GM19043 (cell line): ENCODE results near the gene SH3TC2.

Source experiments
- ATAC-seq: cut with Tn5 transposase; IDR thresholded peaks from one replicate; pipeline ENCODE4 v1.9.1; 2021; ENCODE audit warnings: low read depth; ENCODE audit not compliant: unreplicated experiment

The SH3TC2 gene

GRCh38 chr5:149002761-149003689 lies 59.8 kb downstream of the SH3TC2 start:
- ATAC-seq, result no peak

- ATAC-seq, result no peak
Measured at GRCh38 chr5:149002053-149002452, 60.8 kb downstream of the SH3TC2 start.

- no peak for ATAC-seq
Measured at GRCh38 chr5:149001162-149001561, 61.7 kb downstream of the SH3TC2 start.

GRCh38 chr5:148999741-149000140 lies 63.1 kb downstream of the SH3TC2 start:
- no peak for ATAC-seq

- ATAC-seq, result peak; percentile 56
Measured at GRCh38 chr5:148998174-148998797, 64.6 kb downstream of the SH3TC2 start.

GRCh38 chr5:148996270-148996669 lies 66.6 kb downstream of the SH3TC2 start:
- no peak for ATAC-seq

GRCh38 chr5:148995791-148996190 lies 67.1 kb downstream of the SH3TC2 start:
- no peak for ATAC-seq

- ATAC-seq, result no peak
Measured at GRCh38 chr5:148993283-148993936, 69.5 kb downstream of the SH3TC2 start.

GRCh38 chr5:148992265-148992664 lies 70.6 kb downstream of the SH3TC2 start:
- ATAC-seq, result no peak

GRCh38 chr5:148991566-148991965 lies 71.3 kb downstream of the SH3TC2 start:
- ATAC-seq, result no peak

- no peak for ATAC-seq
Measured at GRCh38 chr5:148990817-148991216, 72.0 kb downstream of the SH3TC2 start.

- ATAC-seq, result no peak
Measured at GRCh38 chr5:148989567-148989966, 73.3 kb downstream of the SH3TC2 start.

- ATAC-seq, result no peak
Measured at GRCh38 chr5:148988328-148988727, 74.5 kb downstream of the SH3TC2 start.

- no peak for ATAC-seq
Measured at GRCh38 chr5:148986636-148987035, 76.2 kb downstream of the SH3TC2 start.

- no peak for ATAC-seq
Measured at GRCh38 chr5:148984345-148984744, 78.5 kb downstream of the SH3TC2 start.

- ATAC-seq, result no peak
Measured at GRCh38 chr5:148981353-148981752, 81.5 kb downstream of the SH3TC2 start.

GRCh38 chr5:148980731-148981130 lies 82.1 kb downstream of the SH3TC2 start:
- ATAC-seq, result no peak

- no peak for ATAC-seq
Measured at GRCh38 chr5:148979083-148979723, 83.7 kb downstream of the SH3TC2 start.

- ATAC-seq, result no peak
Measured at GRCh38 chr5:148978370-148979082, 84.3 kb downstream of the SH3TC2 start.
